Stromal cell of bone marrow (primary cell): ENCODE measurements around the gene CHST11.

Source experiments
- DNase-seq: peaks from one replicate; pipeline ENCODE4 v3.0.0-alpha.2; 2012; ENCODE audit warnings: low read depth

CHST11 gene

DNA sequence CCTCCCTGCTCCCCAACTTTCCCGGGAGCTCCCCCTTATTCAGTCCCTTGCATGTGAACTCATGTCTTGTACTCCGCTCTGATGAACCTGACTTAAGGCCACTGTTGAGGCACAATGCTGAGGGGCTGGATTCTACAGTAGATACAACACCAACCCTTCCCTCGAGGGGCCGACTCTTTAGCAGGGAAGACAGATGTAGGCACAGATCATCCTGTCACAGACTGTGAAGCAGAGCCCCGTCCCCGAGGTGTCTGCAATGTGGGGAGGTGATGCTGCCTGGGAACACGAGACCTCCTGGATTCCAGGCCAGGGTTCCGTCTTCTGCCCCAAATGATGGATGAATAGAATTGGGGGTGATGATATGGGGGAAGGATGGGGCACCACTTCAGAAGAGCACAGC, 175.1 kb downstream of the CHST11 start:
- no peak for DNase-seq

DNA sequence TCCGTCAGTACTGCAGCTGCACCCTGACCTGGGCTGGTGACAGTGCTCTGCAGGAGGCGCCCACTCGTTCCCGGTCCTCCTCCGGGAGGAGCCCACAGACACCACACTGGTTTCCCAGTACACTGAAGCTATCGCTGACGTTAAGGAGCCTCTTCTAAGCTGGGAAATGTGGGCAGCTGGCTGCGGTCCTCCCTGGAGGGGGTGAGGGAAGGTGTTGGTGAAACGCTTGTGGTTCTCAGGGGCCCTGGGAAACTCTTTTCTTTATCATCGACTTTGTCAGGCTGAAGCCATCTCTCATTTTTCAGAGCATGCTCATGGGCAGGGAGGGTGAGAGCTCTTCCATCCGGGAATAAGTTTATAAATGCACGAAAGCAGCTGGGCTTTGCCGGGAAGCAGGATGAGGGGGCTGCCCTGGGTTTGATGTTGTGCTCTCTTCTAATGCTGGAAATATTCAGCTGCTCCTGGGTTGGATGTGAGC, 176.0 kb downstream of the CHST11 start:
- DNase-seq: peak; percentile 5

DNA sequence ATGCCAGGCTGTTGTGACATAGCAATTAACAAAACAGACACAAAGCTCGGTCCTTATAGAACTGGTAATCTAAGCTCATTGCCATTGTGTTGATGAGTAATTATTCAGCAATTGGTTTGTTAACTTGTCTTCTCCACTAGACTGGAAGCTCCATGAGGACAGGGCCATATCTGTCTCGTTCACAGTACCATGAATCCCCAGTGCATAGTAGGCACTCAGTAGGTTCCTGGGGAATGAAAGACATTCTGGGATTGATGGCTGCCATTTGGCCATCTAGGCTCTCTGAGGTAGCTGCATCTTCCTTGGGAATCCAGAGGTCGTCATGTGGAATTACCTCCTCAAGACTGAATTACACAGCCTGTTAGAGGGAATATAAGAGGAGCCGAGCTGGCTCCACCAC, 177.3 kb downstream of the CHST11 start:
- no peak for DNase-seq

DNA sequence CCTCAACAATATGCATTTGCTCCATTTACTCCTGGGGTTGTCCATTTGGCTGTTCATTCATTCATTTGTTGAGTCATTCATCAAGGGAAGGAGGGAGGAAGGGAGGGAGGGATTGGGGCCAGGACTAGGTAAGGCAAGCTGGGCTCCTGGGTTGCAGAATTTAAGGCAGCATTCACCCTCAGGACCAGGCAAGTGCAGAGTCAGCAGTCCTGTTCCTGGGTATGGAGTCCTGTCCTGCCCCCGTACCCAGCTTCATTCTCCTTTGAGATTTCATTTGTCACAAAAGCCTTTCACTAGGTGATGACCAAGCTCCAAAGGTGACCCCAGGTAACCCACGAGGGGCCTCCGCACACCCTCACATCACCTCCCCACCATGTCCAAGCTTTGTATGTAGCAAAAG, 178.1 kb downstream of the CHST11 start:
- DNase-seq: no peak

DNA sequence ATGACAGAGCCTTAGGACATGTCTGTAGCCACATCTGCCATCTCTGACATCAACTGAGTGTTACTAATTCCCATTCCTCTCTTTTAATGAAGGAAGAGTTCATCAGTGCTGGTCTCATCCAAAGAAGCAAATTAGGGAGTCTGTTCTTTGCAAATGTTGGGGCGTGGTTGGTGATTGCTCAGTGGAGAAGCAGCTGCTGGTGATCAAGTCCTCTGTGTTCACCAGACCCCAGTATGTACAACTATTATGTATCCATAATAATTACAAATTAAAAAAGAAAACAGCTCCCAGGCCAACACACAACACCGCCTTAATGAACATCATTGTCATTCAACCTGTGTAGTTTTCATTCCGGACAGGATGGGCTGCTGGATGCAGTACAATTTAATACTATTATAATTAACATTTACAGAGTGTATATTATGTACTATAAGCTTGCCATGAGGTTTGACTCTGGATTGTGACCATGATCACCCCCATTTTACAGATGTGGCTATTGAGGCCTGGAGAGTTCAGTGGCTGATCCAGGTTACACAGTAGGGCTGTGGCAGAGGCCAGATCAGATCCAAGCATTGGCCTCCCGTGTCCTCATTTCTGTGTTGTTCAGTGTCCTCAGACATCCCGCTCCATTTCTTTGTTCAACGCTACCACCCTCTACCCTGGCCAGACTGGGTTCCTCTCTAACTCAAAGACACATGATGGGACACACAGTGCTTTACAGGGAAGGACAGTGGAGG, 179.0 kb downstream of the CHST11 start:
- no peak for DNase-seq

DNA sequence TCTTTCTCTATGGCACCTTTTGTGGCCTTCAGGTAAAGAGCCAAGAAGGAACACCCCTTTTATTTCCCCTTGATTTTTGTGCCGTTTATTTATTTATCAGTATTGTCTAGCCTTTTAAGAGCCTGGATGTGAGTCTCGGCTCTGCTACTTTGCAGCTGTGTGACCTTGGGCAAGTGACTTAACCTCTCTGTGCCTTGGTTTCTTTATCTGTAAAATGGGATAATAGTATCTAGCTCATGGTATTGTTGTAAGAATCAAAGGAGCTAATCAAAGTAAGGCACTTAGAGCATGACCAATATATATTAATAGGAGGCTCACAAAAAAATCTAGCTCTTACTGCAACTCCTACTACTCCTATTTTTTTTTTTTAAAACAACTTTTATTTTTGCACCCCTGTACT, 179.7 kb downstream of the CHST11 start:
- DNase-seq: no peak

DNA sequence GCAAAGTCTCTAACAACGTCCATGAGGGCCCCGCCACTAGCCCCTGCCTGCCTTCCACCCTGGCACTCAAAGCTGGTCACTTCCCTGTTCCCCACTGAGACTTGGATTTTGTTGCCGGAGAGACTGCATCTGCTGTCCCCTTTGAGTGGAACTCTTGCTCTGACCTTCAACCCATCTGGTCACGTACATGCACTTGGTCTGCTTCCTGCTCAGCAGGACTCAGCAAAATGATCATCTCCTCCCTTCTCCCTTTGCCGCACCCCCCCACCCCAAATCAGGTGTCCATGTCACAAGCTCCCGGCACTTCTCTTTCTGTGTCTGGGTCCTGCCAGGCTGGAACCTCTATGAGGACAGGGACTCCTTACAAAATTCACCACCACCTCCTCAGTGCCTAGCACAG, 180.9 kb downstream of the CHST11 start:
- no peak for DNase-seq

DNA sequence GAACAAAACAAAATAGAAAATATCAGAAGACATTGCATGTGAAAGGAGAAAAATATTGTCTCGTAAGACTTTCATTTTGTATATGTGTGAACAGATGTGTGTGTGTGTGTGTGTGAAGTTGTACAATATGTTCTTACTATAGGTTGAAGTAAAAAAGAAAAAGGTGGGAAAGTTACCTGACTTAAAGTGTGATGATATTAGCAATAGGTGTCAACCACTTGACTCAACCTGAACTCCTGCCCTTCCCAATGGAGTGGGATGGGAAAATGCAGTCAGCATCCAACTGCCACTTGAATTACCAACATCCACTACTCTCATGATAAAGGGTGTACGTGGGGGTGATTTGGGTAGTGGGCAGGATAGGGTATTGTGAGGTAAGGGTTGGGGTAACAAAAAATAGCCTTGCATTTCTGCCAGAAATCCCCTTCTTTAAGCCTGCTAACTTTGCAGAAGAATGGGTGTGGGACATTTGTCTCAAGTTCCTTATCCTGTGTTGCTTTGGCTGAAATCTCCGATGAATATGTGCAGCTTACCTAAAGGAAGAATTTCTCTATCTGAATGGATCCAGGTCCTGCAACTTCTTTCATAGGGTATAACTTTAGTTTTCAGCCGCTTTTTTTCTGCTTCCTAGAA, 181.6 kb downstream of the CHST11 start:
- DNase-seq: no peak

DNA sequence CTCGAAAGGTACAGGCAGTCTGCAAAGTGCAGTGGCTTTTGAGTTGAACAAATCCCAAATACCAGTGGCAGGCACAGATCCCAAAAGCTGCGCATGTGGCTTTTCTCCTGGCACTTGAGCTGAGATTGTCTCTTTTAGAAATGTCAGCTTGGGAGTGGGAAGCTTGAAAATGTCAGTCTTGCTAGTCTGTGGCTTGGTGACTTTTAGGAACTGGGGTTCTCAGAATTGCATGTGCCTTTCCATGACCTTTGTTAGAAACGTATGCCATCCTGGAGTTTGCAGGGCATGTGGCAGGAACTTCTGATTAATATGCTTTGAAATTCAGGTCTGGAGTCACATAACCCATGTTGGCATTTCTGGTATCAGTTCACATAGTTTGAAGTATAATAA, 182.1 kb downstream of the CHST11 start:
- no peak for DNase-seq

DNA sequence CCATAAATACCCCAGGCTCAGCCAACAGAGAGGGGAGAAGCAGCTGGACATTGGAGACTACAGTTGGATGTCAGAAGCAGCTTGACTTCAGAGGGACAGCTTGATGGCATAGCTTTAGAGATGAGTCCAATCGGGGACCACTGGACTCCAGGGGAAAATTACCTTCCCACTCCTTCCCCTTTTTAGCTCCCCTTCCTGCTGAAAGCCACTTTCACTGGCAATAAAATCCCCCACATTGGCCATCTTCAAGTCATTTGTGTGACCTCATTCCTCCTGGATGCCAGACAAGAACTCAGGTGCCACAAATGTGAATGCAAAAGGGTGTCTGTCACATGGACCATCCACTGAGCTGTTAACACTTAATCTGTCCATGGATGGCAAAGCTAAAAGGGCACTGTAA, 184.2 kb downstream of the CHST11 start:
- no peak for DNase-seq

DNA sequence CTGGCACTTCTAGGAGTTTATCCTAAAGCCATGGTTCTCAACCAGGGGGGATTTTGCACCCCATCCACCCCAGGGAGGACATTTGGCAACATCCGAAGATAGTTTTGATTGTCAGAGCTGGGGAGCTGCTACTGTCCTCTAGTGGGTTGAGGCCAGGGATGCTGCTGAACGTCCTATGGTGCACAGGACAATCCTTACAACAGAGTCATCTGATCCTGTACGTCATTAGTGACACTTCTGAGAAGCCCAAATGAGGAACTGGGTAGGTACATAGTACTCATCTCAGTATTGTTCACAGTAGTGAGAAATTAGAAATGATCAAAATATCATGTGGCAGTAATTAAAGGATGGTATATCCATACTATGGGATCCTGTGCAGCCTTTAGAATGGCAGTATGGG, 185.1 kb downstream of the CHST11 start:
- DNase-seq: no peak

DNA sequence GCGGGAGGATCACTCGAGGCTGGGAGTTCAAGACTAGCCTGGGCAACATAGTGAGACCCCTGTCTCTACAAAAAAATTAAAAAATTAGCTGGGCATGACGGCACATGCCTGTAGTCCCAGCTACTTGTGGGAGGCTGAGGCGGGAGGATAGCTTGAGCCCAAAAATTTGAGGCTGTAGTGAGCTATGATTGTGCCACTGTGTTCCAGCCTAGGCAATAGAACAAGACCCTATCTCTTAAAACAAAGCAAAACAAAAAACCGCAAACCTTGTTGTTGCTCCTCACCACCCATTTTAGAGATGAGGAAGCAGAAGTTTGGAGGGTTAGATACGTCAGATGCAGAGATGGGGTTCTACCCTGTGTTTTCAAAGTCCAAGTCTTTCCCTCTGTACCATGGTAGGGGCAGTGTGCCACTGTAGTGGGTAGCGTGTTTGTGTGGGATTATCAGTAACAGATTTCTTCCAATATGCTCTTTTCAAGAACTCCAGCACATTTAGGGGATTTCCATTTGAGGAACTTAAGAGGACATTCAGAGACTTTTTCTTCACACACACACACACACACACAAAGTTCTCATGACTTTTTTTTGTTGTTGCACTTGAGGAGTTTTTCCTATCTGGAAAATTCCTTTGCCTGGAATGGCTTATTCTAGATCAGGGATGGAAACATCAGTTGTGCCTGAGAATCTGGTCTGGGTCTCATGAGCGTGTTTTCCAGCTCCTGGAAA, 186.5 kb downstream of the CHST11 start:
- DNase-seq: no peak

DNA sequence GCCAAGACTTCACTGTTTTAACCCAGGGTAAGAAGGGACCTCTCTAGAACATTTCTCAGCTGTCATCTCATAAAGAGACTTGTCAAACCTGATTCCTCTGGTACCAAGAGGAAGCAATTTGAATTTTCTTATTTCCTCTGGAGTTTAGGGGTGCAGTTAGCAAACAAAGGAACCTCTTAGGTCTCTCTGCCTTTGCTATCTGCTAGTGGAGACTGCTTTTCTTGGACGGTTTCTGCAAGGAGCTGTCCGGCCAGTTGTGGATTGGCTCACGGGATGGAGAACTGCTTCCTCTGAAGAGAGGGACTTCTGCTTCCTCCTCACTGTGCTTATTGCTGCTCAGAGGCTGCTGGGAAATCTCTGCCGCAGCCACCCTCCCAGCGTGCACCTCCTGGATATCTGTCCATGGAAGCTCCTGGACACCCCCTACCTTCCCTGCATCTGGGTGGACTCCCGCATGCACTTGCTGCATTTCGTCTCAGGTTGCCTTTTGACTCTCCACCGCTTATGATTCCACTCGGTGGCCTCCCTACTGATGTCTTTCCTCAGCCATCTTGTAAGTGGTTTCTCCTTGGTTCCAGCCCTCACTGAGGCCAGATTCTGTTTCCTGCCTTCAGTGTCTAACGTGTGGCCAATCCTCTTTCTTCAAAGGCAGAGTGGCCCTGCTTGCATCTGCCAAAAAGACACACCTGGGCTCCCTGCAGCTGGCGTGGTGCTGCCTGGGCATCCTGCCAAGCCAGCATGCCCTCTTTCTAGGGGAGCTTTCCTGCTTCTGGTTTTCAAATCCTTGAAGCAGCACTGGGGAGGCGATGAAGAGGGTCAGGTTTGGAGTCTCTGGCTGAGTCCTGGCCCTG, 187.3 kb downstream of the CHST11 start:
- no peak for DNase-seq

DNA sequence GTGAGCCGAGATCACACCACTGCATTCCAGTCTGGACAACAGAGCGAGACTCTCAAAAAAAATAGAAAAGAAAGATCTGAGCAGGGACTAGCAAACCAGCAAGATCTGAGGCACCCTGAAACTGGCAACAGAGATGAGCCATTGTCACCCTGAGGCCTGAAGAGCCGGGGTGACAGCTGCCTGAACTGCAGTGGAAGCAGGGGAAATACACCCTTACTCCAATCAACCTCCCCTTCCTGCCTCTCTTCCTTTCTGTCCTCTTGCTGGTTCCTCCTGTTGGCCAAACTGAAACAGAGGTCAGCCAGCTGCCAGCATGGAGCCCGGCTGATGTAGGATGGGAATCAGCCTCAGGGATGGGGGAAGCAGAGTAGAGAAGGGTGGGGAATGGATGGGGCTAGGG, 192.0 kb downstream of the CHST11 start:
- DNase-seq: no peak

DNA sequence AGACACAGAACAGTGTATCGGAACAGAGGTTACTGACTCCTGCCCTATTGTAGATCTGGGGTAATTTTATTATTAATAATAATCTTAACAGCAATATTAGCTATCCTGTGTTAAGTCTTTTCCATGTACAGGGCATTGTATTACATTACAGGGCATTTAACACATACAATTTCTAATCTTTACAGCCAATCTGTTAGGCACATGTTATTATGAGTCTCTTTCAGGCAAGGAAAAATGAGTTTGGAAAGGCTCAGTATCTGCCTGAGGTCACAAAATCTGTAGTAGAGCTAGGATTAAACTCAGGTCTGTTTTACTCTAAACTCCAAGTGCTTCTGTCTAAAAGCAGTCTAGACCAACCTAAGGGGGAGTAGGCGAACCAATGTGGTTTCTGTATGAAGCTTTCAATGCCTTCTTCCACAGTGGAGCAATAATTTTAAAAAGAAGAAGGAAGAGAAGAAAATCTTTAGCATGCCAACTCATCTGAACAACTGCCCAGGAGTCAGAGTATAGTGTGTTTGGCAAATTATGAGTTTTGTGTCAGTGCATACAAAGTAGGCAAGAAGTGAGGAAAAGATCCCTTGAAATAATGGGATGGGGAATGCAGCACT, 192.6 kb downstream of the CHST11 start:
- DNase-seq: no peak

DNA sequence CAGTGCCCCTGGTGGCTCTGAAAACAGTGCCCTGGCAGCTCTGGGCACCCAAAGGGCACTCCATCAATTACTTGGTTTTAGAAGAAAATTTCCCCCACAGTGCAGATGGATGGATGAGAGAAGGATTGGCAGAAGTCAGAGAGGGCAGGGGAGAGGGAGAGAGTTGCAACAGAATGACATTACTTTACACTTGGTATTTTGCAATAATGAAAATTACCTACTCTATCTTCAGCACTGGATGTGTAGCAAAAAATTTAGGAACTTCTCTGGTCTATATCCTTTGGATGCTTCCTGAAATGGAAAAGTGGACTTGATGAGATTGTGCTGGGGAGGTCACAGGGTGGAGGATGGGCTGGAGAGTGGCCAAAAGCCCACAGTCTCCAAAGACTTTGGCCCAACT, 193.2 kb downstream of the CHST11 start:
- DNase-seq: no peak

DNA sequence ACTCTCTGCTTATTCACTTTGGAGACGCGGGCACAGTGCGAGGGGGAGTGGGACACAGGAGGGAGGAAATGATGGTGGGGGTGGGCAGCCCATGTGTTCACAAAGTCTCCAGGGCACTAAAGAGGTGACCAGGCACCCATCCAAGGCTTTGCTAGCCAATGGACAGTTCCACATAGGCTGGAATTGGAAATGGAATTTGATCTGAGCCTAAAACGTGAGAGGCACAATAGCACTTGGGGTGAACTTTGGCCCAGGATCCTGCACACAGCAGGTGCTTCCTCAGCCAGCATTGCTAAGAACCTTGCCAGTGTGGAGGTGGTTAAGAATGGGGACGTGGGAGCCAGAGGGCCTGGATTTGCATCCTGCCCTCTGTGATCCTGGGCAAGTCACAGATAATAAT, 193.8 kb downstream of the CHST11 start:
- no peak for DNase-seq

DNA sequence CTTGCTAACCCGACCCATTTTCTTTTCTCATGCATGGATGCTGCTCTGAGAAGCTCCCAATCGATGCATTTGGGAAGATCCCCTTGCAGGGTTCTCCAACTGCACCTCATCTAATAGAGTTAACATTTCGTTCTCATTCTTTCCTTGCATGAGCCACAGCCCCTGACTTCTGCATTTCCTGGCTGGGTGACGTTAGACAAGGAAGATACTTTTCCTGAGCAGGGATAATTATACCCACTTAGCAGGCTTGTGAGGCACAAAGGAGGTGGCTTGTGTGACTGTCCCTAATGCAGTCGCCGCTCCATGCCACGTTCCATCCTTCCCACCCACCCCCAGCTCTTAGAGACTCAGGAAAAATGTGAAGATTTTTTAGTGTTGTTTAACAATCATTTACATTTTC, 195.1 kb downstream of the CHST11 start:
- DNase-seq: no peak

DNA sequence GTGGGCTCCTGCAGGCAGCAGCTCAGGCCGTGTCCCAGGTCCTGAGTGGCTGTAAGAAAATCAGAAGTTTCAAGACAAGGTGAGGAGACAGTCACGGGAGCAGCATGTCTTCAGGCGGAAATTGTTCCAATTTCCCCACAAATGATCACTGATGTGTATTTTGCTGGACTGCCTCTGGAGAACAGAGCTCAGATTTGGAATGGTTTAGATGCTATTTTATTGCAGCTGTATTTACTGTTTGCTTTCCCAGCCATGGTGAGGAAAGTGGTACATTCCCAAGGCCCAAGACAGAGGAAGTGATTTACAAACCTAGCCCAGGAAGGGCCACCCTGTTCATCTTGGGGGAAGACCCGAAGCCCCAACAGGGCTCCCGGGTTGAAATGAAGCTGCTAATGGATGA, 195.6 kb downstream of the CHST11 start:
- DNase-seq: no peak

DNA sequence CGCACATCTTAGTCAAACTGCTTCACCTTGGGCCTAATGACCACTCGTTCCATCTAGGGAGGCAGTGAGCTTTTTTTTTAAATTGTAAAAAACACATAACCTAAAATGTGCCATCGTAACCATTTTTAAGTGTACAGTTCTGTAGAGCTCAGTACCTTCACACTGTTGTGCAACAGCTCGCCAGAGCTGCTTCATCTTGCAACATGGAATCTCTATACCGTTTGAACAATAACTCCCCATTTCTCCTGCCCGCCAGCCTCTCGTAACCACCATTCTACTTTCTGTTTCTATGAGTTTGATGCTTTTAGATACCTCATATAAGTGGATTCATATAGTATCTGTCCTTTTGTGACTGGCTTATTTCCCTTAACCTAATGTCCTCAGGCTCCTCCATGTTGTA, 196.2 kb downstream of the CHST11 start:
- DNase-seq: no peak

DNA sequence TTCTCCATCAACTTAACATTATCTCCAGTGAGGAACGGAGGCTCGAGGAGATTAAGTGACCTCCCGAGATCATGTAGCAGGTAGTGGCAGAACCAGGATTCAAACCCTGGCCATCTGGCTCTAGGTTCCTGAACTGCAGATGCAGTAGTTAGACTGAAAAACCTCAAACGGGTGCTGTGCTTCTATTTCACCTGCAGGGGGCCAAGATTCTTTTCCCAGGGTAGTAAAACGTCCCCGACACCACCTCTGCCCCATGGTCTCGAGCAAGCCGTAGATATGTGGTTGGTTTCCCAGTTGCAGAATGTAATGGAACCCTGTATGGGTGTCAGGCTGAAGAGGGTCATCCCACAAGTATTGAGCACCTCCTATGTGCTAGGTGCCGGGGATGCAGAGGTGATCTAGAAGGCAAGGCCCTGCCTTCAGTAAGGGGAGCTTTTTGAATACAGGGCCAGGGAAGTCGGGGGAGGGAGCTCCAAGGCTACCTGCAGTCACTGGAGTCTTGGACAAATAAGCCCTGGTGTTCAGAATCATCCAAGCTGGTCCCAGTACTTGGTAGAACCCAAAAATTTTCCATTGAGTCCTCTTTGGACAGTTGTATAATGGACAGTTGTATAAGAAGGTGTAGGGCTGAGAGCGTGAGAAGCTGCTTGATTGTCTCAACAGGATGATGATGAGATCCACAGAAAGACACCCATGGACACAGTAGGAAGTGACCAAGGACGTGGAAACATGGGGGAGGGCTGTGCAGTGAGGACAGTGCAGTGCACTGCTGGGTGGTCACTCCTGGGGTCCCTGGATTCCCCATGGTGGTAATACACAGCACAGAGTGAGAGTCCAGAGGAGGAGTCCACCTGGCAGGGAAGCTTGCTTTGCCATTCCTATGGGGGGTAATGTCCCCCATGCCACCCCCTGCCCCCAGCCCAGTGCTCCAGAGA, 197.2 kb downstream of the CHST11 start:
- DNase-seq: no peak
